Endometrial microvascular endothelial cells (primary cell): ENCODE measurements around the gene SLC25A39. TPM values are rescaled to one million over a fixed set of nuclear protein-coding genes. Genes with fewer than 3 reads are reported as not detected.
"Not testable (repeated sequence)": the region's sequence is repeated elsewhere in the genome, so short reads cannot be mapped to it uniquely, and the experiment has no call there.

ENCODE experiments used
- in situ Hi-C: cut with HindIII; loops from 2 replicates; pipeline ENCODE4 v1.10.0; 2017; ENCODE audit warnings: low sequenced_read_pairs, low pct_unique_long_range_greater_than_20kb; ENCODE audit errors: inconsistent ontology term
- total RNA-seq: library from RNA; depleted of rRNA; stranded (reverse); fragments of >200 nt; gene quantifications from one replicate; pipeline ENCODE4 v1.2.3, GENCODE V29; 2015; ENCODE audit errors: inconsistent ontology term

SLC25A39 gene, protein sequence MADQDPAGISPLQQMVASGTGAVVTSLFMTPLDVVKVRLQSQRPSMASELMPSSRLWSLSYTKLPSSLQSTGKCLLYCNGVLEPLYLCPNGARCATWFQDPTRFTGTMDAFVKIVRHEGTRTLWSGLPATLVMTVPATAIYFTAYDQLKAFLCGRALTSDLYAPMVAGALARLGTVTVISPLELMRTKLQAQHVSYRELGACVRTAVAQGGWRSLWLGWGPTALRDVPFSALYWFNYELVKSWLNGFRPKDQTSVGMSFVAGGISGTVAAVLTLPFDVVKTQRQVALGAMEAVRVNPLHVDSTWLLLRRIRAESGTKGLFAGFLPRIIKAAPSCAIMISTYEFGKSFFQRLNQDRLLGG
- 149 TPM for total RNA-seq

DNA sequence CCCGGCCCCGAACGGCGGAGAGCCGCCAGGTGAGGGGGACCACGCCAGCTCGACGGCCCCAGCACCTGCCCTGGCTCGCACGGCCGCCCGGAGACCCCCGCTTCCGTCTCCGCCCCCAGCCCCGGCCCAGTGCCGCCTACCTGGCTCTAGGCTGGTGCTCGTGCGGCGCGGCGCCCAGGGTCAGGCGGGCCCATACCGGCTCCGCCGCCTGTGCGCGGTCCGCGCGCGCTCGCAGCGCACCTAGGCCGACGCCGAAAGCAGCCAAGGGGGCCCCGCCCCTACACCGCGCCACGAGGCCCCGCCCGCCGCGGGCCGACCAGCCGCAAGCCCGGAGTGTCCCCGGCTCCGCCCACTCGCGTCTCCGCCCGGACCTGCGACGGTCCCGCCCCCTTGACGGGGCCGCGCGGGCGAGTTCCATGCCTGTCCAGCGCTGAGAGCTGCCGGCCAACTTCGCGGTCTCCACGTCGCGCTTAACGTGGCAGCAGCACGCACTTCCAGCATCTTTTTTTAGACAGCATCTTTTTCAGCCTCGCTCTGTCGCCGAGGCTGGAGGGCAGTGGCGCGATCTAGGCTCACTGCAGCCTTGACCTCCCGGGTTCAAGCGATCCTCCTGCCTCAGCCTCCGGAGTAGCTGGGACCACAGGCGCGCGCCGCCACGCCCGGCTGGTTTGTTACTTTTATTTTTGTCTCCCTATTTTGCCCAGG lies at the start of gene SLC25A39:
SLC25A39 (minus strand) TSS at position 253 of the 705 bp plus-strand sequence. CDS start 1,261 bp downstream, outside the sequence.
- in situ Hi-C loops: loop anchor here (10.0 kb wide), 1 partner anchor 120 kb away; no protein-coding TSS in a partner anchor

DNA sequence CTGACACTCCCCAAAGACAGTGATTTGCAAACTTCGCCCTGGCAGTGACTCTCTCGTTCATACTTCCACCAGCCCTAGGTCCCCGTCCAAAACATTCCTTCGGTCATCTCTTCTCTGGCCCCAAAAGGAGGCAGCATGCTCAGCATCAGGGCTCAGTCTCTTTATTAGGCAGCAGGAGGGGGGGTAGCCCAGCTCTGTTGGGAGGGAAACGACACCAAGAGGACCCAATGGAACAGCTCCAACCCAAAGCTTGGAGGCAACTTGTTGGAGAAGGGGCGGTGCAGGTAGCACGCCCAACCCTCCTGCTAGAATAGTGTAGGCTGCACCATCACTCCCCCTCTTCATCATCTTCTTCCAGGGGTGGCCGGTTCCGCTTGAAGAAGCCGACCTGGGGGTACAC lies 47.4 kb upstream of the SLC25A39 start:
- in situ Hi-C loops: no loop called here

GRCh38 chr17:44369414-44370023 lies 44.9 kb upstream of the SLC25A39 start:
- in situ Hi-C loops: not testable (repeated sequence)

DNA sequence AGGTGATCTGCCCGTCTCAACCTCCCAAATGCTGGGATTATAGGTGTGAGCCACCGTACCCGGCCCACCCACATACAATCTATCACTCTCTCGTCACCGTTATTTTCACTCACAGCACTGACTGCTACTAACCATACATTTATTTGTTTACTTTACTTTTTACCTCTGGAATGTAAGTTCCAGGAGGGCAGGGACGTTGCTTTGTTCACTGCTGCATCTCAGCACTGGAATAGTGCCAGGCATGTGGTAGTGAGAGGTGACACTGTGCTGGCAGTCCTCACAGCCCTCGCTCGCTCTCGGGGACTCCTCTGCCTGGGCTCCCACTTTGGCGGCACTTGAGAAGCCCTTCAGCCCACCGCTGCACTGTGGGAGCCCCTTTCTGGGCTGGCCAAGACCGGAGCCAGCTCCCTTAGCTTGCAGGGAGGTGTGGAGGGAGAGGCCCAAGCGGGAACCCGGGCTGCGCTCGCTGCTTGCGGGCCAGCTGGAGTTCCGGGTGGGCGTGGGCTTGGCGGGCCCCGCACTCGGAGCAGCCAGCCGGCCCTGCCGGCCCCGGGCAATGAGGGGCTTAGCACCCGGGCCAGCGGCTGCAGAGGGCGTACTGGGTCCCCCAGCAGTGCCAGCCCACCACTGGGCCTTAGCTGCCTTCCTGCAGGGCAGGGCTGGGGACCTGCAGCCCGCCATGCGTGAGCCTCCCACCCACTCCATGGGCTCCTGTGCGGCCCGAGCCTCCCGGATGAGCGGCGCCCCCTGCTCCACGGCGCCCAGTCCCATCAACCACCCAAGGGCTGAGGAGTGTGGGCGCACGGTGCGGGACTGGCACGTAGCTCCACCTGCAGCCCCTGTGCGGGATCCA lies 44.0 kb upstream of the SLC25A39 start:
- in situ Hi-C loops: not testable (repeated sequence)

DNA sequence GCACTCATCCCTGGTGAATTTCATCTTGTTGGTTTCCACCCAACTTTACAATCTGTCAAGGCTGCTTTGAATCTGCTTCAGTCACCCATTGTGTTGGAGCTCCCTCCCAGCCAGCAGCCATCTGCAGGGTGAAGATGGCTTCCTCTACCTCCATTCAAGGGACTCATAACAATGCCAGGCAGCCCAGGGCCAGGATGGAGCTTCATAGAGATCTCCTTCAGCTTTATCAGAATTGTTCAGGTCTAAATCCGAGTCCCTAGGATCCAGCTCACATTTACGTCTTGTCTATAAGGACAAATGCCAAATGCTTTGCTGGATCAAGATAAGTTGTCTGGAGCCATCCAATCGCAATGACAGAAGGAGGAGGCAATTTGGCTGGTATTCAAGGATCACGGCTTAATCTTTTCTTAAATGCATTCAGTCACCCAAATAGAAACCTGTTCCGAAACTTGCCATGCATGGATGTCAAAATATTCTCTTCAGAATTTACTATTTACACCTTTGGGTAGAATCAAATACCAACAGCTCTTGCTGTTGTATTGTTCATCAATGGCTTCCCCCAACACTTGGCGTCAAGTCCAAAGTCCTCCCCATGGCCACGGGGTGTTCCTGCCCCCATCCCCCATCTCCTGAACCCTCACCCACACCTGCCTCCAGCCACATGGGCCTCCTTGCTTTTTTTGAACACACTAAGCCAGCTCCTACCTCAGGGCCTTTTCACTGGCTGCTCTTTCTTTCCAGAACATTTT lies 42.8 kb upstream of the SLC25A39 start:
- in situ Hi-C loops: no loop called here

DNA sequence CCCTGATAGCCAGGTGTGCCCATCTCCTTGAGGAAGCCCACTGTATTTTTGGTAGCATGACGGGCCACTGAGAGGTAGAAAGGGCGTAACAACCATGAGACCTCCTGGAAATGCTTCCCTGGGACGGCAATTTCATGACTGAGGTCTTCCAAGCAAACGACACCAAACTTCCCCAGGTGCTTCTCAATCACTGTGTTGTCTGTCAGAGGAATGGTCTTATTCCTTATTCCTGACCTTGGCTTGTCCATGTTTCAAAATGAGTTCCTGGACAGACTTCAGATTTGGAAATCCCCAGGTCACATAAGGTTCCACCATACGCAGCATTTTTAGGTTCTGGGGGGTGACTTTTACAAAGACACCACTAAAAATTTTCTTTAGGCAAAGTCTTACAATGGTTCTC lies 40.4 kb upstream of the SLC25A39 start:
- in situ Hi-C loops: not testable (repeated sequence)

GRCh38 chr17:44363613-44364159 lies 39.1 kb upstream of the SLC25A39 start, which contains the start of gene FAM171A2:
Gene FAM171A2 (minus strand): TSS chr17:44363853. CDS start chr17:44363714, 139 bp downstream.
- in situ Hi-C loops: no loop called here

DNA sequence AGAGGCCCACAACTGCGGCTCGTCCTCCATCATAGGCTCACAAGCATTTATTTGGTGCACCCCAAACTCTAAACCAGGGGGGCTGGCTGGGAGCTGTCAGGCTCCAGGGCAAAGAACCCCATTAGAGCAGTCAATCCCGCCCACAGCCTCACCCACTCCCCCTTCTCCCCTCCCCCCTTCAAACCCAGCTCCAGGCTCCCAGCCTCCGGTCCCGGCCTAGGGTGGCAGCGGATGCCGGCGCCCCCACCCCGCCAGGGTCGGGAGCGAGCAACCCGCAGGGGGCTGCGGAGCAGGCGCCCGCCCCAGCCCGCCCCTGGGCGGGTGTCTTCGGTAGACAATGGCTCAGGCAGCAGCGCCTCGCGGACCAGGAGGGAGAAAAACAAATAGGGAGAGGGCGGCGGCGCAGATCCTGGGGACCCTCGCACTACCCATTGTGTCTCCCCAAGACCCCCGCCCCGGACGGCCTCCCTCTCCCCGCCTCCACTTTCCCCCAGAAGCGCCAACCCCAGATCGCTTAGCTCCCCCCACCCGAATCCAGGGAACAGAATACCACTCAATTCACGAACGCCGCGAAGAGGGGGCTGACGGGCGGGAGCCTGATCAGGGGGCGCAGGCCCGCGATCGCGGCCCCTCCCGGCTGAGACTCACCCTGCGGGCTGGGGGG lies 38.5 kb upstream of the SLC25A39 start:
- in situ Hi-C loops: no loop called here

DNA sequence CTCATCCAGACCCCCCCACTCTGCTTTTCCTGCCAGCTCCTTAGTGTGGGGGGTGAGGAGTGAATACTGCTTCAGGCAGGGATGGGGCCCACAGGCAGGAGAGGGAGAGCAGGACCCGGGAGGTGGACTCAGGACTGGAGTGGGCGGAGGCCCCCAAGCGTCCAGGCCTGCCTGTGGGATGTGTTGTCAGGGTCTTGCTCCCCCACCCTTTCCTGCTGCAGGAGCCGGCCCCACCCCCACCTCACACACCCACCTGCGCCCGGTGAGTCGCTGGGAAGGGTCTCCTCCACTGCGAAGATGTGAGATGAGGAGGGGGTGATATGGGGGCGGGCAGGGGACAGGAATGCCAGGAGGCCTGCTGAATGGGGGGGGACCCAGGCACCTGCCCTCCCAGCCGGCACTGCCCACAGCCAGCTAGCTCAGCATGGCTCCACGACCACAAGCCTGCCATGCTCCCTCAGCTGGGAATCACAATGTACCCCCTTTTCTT lies 37.9 kb upstream of the SLC25A39 start:
- in situ Hi-C loops: no loop called here

GRCh38 chr17:44361292-44362260 lies 37.0 kb upstream of the SLC25A39 start:
- in situ Hi-C loops: no loop called here

DNA sequence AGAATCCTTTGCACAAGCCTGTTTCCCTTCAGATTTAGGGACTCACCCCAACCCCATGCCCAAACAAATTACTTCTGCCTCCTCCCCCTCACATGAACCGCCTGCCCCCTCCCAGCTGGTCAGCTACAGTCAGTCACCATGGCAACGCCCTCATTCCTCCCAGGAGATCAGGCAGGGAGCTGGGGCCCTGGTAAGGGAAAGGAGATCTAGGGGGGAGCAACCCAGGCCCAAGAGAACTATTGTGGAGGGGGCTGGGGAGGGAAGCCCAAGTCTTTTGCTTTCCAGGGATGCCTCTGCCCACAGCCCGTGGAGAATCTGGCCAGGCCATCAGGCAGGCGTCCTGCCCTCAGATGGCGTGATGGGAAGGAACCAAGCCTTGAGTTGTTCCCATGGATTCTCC lies 36.2 kb upstream of the SLC25A39 start:
- in situ Hi-C loops: no loop called here

DNA sequence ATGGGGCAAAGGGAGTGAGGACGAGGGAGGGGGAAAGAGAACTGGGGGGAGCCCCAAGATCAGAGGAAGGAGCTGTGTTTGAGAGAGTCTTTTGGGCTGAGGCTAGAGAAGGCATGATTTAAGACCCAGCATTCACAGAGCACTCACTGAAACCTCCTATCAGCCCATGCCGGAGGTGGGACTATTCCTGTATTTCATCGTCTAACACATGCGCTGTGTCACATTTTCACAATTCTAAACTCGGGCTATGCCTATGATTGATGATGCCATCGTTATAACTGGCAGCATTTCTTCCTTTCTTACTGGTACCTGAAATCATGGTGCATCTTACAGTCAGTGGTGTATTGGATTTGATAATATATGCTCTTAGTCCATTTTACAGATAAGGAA lies 35.5 kb upstream of the SLC25A39 start:
- in situ Hi-C loops: no loop called here

- in situ Hi-C loops: no loop called here
These were observed 35.0 kb upstream of the SLC25A39 start for GRCh38 chr17:44359458-44360143.

- in situ Hi-C loops: no loop called here
These were observed 34.4 kb upstream of the SLC25A39 start for GRCh38 chr17:44359006-44359405.

DNA sequence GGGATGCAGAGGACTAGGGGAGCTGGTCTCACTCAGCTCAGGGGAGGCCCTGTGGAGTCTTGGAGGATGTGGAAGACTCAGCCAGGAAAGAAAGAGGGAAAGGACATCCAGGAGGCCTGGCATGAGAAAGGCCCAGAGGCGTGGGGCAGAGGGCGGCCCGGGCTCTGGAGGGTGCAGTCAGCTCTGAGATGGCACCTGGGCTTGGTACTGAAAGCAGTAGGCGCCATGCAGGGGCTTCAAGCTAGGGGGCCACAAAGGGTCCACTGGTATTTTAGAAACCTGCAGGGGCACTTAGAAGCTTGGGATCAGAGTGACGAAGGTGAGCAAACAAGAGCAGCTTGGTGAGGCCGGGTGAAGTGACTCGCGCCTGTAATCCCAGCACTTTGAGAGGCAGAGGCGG lies 33.4 kb upstream of the SLC25A39 start:
- in situ Hi-C loops: no loop called here

DNA sequence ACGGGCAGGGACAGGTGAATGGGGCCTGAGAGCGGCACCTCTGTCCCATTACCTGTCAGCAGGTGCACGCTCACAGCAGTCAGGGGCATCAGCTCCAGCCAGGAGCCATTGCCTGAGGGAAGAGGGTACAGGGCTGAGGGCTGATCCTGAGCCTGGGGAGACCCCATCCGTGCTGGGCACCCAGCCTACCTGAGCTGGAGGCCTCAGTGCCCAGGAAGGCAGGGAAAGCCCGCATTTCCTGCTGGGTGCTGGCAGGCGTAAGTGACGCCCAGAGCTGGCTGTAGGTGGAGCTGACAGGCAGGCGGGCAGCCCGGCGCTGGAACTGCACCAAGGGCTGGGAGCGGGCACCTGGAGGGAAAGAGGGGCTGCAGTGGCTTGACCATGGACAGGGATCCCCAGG lies 31.6 kb upstream of the SLC25A39 start:
- in situ Hi-C loops: no loop called here
